HG03135 (cell line): ENCODE results near the gene SPNS2.
"Not testable (repeated sequence)": the region's sequence is repeated elsewhere in the genome, so short reads cannot be mapped to it uniquely, and the experiment has no call there.

Source experiments
- ATAC-seq: cut with Tn5 transposase; IDR thresholded peaks from one replicate; pipeline ENCODE4 v1.9.1; 2021; ENCODE audit warnings: mild to moderate bottlenecking, moderate library complexity; ENCODE audit not compliant: unreplicated experiment

SPNS2 gene

DNA sequence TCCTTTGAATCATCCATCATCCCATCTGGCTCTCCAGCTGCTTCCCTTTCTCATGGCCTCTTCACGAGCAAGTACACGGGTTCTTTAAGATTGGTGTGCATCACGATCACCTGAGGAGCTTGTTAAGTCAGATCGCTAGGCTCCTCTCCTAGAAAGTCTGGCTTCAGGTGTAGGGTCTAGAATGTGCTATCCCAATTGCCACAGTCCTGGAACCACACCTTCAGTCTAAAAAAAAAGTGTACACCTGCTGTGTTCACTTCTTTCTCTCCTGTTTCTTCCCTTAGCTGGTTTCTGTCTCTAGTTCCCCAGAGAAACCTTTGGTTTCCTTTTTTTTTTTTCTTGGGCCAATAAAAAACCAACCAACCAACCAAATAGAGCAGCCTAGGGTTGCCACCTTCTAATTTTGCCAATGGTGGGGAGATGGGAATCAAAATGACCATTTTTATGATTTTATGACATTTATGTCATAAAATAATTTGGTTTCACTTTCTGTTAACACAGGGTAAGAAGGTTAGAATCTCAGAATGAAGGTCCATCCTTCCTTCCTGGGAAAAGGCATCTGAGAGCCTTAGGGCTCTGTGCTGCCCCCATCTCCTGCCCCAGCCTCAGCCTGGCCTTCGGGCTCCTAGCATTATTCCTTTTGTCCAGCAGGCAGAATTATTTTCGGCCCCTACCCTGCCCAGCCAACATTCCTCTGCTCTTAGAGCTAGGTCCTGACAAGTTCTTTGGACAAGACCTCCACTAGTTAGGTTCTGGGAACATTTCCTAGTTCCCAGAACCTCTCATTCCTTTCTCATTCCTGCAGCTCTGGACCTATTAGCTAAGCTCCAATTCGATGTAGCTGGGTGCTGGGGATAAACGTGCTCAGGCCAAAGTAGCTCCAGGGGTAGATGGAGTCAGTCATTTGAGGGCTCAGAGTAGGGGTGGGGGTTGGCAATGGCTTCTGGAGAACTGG lies 63.6 kb downstream of the SPNS2 start:
- no peak for ATAC-seq

DNA sequence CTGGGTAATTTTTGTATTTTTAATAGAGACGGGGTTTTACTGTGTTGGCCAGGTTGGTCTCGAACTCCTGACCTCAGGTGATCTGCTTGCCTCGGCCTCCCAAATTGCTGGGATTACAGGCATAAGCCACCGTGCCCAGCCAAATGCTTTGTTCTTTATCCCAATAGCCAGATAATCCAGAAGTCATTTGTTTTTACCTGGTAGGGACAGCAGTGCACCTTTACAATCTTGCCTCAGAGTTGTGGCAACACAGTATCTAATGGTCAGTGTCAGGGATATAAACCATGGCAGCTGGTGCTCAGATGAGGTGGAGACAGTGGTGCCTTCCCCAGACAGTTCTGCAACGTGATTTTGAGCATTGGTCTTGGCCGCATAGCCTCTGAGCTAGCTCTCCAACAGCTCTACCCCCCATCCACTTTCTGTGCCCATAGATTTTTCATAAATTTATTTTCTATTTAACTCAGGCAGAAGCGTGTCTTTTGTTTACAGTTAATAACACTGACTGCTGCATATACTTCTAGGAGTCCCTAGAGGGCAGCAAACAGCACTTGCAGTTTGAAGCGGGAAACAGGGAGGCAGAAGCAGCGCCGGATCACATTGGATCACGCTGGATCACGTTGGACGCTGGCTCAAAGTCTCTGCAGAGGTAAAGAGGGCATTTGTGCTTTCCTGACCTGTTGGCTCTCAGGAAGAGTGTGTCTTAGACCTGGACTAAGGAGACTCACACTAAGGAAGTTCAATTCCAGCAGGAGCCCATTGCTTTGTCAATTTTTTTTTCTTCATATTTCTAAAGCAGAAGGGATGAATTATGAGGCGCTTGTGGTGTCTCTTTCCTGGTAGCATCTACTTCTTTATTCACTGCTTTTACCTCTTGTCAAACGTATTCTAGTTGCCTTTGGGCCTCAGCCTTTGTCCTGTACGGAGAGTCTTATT lies 66.8 kb downstream of the SPNS2 start:
- ATAC-seq, result no peak

DNA sequence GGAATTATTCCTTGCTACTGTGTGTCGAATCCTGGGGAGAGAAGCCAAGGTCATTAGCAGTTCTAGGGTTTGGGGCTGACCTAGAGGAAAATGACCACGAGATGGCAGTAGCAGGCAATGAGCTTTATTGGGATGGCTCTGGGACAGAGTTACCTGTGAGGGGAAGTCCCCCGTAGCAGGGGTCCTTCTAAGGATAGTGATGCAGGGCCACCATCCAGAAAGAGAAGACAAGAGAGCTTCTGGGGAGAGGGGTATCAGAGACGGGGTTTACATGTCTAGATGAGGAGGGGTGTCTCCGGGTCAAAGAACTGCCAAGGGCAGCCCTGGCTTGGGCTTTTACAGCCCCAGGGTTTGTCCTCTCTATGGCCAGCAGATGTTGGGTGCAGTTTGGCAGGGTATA lies 68.1 kb downstream of the SPNS2 start:
- no peak for ATAC-seq

DNA sequence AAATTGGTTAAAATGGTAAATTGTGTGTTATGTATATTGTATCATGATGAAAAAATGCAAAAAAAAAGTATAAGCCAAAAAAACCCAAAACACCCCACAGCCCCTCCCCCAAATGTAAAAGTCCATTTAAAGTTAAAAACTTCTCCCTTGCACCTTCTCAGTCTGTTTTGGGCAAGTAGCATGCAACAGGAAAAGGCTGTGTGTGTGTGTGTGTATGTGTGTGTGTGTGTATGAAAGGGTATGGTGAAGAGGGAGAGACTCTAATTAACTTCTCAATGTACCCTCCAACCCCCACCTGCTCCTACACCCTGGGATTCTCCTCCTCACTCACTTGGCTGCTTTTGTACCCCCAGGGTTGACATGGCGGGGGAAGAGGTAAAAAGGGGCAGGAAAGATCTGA lies 70.9 kb downstream of the SPNS2 start:
- ATAC-seq, result no peak

DNA sequence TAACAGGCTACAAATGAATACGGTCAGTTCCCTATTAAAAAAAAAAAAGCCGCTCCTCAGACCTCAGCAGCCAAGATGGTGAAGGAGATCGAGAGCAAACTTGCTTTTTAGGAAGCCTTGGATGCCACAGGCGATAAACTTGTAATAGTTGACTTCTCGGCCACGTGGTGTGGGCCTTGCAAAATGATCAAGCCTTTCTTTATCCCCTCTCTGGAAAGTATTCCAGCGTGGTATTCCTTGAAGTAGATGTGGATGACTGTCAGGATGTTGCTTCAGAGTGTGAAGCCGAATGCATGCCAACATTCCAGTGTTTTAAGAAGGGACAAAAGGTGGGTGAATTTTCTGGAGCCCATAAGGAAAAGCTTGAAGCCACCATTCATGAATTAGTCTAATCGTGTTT lies 73.5 kb downstream of the SPNS2 start:
- no peak for ATAC-seq

DNA sequence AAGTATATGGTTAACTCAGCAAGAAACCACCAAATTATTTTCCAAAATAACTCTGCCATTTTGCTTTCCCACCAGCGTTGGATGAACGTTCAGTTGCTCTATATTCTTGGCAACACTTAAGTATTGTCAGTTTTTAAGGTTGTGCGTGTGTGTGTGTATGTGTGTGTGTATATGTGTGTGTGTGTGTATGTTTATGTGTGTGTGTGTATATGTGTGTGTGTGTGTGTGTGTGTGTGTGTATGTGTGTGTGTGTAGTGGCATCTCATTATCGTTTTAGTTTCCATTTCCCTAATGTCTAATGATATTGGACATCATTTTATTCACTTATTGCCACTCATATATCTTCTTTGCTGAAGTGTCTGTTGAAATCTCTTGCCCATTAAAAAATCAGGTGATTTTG lies 74.4 kb downstream of the SPNS2 start:
- no peak for ATAC-seq

DNA sequence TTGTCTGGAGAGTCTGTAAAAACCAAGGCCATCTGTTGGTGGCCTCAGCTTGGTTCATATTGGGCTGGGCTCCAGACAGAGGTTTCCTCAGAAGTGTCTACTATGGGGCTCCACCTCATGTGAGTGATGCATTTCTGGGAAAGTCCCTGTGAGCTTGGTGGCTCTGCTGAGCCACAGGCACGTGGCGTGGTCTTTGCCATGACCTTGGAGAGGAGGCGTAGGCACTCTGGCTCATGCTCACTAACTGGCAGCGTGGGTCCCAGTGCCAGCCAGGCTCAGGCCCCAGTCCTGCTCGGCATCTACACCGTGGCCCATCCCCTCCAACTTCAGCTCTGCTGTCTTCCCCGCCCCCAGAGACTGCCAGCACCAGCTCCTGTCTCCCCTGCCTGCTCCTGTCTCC lies 75.0 kb downstream of the SPNS2 start:
- ATAC-seq, result no peak

DNA sequence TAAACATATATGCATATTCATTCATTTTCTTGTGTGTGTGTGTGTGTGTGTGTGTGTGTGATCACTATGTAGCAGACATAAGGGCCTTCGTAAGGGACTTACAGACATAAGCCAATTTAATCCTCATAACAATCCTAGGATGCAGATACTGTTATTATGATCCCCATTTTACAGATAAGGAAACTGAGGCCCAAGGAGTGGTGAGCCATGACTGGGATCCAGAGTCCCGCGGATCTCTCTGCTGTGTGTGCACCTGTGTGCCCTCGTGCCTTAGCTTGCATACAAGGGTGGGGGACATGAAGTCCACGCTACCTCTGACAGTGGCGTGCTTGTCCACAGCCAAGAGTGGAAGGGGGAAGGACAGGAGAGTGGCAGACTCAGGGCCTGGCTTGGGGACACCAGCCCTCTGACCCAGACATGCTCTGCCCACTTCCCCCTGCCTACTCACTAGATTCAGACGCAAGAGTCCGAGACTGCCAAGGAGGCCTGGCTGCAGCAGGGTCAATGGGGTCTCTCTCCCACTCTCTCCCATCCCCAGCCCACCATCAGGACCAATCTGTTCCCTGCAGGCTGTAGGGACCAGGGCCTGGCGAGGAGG lies 75.9 kb downstream of the SPNS2 start:
- ATAC-seq, result no peak

DNA sequence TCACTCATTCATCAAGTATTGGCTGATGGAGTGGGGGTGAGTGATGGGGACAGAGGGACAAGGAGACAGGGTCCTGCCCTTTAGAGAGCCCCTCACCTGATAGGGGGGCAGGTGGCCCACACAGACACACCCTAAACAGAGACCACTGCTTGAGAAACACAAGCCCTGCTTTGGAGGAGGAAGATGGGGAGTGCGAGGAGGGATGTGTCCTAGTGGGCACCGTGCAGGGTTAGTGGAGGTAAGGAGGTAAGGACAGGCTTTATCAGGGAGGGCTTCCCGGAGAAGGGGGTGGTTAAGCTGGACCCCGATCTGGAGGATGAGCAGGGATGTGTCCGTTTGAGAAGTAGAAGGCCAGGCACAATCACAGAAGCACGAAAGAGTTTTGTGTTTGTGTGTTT lies 77.5 kb downstream of the SPNS2 start:
- no peak for ATAC-seq

DNA sequence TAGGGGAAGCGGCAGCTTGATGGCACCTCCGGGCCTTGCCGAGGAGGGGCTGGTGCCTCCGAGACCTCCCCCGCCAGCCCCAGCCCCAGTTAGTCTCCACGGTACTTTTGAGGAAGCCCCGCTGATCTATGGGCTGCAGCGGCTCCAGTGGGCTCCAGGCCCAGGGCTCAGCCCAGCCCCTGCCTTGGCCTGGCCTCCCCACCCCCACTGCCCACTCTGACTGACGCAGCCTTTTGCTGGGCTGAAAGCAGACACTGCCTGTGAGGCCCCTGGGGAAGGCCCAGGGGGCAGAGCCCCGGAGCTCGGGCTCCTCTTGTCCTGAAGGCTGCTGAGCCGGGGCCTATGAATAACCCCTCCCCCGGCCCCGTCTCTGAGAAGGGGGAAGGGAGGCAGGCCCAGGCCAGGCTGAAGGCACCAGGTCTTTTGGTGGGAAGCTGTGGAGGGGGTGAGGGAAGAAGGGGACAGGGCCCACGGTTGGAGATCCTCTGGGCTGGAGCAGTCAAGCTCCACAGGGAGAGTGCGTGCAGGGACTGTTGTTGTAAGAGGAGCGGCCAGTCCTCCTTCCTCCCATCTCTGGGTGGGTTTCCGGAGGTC lies 78.1 kb downstream of the SPNS2 start:
- ATAC-seq, result no peak

DNA sequence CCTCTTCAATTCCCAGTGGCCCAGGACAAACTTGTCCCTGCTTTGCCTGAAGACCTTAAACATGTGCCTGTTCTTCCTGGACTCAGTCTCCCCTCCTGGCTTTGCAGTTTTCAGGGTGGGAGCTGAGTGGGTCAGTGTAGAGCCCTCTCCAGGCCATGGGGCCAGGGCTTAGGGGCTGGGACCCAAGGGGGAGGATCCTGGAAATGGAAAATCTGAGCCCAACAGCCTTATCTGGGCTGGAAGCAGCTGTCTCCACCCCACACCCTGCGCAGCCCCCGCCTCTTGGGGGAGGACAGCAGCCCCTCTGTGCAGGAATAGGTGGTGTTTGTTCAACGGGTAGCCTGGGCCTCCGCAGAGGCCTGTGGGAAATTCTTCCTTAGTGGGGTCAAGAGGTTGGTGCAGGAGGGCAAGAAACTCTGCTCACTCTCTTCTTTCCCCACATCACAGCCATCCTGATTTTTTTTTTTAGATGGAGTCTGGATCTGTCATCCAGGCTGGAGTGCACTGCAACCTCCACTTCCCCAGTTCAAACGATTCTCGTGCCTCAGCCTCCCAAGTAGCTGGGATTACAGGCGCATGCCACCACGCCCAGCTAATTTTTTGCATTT lies 78.8 kb downstream of the SPNS2 start:
- ATAC-seq, result no peak

DNA sequence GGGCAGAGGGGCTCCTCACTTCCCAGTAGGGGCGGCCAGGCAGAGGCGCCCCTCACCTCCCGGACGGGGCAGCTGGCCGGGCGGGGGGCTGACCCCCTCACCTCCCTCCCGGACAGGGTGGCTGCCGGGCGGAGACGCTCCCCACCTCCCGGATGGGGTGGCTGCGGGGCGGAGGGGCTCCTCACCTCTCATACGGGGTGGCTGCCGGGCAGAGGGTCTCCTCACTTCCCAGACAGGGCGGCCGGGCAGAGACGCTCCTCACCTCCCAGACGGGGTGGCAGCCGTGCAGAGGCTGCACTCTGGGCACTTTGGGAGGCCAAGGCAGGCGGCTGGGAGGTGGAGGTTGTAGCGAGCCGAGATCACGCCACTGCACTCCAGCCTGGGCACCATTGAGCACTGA lies 79.7 kb downstream of the SPNS2 start:
- not testable (repeated sequence) for ATAC-seq

DNA sequence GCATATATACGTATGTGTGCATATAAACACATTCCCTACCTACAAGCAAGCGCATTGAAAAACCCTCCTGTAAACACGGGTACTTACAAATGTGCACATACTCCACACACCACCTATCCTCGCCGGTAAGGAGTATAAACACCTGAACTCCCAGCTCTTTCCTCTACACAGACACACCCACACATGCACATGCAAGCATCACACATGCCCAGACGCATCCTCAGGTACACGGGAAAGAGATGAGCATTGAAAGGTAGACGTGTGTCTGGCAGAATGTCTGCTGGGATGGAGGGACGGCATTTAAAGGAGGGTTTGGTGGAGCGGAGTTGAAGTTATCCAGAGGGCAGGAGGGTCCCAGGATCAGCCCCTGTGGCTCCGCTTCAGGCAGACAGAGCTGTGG lies 81.0 kb downstream of the SPNS2 start:
- ATAC-seq, result no peak

DNA sequence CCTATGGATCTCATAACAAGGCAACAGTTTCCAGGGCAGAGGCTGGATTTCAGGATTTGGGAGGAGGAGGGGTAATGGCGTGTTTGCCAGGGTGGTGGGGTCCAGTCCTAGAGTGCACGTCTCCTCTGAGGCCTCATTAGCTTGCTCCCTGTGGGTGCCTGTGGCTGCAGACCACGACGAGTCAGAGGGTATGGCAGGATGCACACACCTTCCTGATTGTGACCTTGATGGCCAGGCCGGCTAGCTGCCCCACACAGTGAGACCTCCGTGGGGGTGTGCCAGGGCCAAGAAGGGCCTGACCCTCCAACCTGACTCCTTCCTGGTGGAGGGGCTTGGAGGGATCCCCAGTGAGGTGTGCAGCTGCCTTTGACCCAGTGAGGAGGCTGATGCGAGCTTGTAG lies 81.6 kb downstream of the SPNS2 start:
- no peak for ATAC-seq

DNA sequence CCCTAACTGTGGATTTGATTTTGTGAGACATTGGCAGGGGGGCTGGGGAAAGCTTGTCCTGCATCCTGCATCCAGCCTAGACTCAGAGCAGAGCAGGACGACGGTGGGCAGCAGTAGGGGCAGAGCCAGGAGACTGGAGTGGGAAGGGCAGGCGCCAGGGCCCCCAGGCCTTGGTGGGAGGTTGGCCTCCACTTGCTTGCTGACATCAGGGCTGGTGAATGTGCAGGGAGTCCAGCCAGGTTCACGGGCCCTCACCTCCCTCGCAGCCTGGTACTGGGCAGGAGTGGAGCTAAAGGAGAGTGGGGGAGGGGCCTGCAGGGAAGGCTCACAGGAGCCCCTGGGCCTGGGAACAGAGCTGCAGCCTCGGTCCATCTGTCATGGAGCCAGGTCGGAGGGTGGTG lies 83.4 kb downstream of the SPNS2 start:
- ATAC-seq, result no peak

DNA sequence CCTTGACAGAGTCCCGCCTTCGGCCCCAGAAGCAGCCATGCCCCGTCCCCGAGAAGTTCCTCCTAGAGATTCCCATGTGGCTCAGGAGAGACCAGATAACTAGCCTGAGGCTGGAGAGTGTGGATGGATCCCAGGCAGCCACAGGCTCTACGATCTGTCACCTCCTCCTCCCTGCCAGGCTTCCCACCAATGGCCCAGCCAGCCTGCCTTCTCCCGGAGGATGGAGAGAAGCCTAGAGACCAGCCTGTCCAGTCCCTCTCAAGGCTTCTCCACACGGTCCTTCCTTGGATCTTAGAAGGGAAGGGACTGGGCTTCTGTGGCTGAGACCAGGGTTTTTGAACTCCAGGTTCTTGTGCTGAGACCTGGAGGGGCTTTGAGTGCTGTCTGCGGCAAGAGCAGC lies 84.0 kb downstream of the SPNS2 start:
- no peak for ATAC-seq

DNA sequence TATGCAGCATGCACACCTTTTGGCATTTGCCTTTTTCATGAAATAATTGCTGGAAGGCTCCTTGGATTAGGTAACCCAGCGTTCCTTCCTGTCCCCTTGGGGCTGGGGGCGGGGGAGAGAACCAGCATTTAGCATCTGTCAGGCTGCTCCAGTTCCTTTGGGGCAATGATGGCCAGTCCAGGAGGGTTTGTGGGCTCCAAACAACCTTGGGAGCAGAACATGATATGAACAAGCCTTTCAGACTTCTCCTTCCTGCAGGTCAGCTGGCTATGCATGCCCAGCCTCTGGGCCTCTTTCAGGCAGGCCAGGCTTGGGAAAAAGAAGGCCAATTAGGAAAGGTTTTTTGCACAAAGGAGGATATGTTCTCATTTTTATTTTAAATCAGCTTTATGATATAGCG lies 84.5 kb downstream of the SPNS2 start:
- ATAC-seq, result no peak

DNA sequence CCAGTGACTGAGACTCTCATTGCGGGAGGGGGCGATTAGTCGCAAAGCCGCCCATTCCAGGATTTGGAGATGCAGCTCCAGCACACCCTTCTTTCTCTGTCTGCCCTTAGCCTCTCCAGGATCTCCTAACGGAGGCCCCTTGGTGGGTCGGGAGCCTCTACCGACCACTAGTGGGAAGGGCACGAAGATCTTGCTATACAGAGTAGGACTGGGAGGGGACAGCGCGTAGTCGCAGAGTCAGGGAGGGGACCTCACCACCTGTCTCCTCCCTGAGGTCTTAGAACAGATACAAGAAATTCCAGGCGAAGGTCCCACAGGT lies 85.1 kb downstream of the SPNS2 start:
- no peak for ATAC-seq

DNA sequence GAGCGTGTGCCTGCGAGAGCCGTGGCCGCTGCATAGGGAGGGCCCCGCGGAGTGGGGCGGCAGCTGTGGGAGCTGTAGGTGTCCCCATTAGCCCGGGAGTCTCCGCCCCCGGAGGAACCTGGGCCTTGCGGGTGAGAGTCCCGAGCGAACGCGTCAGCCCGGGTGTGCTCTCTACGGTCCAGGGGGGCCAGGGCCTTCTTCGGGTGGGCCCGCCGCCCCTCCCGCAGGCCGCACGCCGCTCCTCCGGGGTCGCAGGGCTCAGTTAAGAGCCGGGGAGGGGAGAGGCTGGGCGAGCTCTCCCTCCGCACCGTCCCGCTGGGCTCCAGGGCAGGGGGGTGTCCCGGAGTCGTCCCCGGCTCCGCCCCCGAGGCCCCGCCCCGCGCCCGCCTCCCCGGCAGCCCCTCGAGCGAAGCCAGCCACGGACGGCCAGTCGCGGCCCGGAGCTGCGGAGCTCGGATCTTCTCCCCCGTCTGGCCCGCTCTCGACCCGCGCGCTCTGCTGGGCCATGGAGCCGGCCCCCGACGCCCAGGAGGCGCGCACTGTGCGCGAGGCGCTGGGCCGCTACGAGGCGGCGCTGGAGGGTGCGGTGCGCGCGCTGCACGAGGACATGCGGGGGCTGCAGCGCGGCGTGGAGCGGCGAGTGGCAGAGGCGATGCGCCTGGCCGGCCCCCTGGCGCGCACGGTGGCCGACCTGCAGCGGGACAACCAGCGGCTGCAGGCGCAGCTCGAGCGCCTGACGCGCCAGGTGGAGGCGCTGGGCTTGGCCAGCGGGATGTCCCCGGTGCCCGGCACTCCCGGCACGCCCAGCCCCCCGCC lies 85.6 kb downstream of the SPNS2 start, which contains the start of gene SMTNL2:
Gene SMTNL2, plus strand, starts transcription at position 429 of the 816 bp plus-strand sequence. Its CDS starts 77 bp downstream, at position 506.
- no peak for ATAC-seq
